HEK293 (cell line): ENCODE results near the gene CDS1.

Experiments
- CTCF ChIA-PET: fragments of 350-600 bp; formaldehyde crosslinking; extraction: SDS; loops from one replicate; lab custom pipeline; 2021; ENCODE audit warnings: antibody characterized with exemption; lab: Yijun Ruan, JAX
- POLR2A ChIA-PET: fragments of 300-600 bp; formaldehyde crosslinking; extraction: SDS; loops from one replicate; lab custom pipeline; 2020; ENCODE audit warnings: antibody characterized with exemption, inconsistent platforms; lab: Yijun Ruan, JAX
- H3K27ac ChIP-seq: fragments of 200-500 bp; sonication (Bioruptor generic); 2 replicates; pipeline ENCODE4 v1.5.1; 2014; ENCODE audit warnings: low read depth, low read length, control low read depth, inconsistent platforms; ENCODE audit errors: extremely low read depth
- H3K36me3 ChIP-seq, 2 experiments: fragments of 200-500 bp in 1 of 2; sonication (Bioruptor generic) in 1 of 2; 1 replicate in 1 of 2; 2 replicates in 1 of 2; pipeline ENCODE4 v1.5.1; 2014 to 2017; ENCODE audit warnings: inconsistent platforms in 2 of 2, low read length in 2 of 2; ENCODE audit not compliant: control insufficient read depth in 2 of 2, insufficient read depth in 1 of 2
- H3K4me1 ChIP-seq: fragments of 200-500 bp; sonication (Bioruptor generic); 2 replicates; pipeline ENCODE4 v1.5.1; 2014; ENCODE audit warnings: mild to moderate bottlenecking, low read length, inconsistent platforms; ENCODE audit not compliant: control insufficient read depth, insufficient read depth
- H3K4me3 ChIP-seq: 2 replicates; pipeline ENCODE4 v1.5.1; 2011; ENCODE audit warnings: low read depth, mild to moderate bottlenecking, control low read depth, low read length, moderate library complexity
- H3K9me3 ChIP-seq: fragments of 200-500 bp; sonication (Bioruptor generic); 2 replicates; pipeline ENCODE4 v1.5.1; 2014; ENCODE audit warnings: low read depth, low read length, inconsistent platforms; ENCODE audit not compliant: control insufficient read depth, insufficient read depth
- ATF2 ChIP-seq: fragments of 450-650 bp; formaldehyde crosslinking; IDR thresholded peaks from 2 replicates; pipeline ENCODE4 v1.5.1; 2016; ENCODE audit warnings: missing biosample characterization, missing genetic modification characterization, low read depth
- IKZF3 ChIP-seq: fragments of 450-650 bp; IDR thresholded peaks from 2 replicates; pipeline ENCODE4 v1.5.0; 2018; ENCODE audit warnings: missing biosample characterization, mild to moderate bottlenecking, missing genetic modification characterization, moderate library complexity
- PRDM1 ChIP-seq: fragments of 450-650 bp; formaldehyde crosslinking; IDR thresholded peaks from 2 replicates; pipeline ENCODE4; 2016; ENCODE audit warnings: missing biosample characterization, missing genetic modification characterization
- ZIC2 ChIP-seq: fragments of 450-650 bp; formaldehyde crosslinking; IDR thresholded peaks from 2 replicates; pipeline ENCODE4 v1.5.1; 2016; ENCODE audit warnings: missing biosample characterization, missing genetic modification characterization
- ZNF148 ChIP-seq: fragments of 450-650 bp; formaldehyde crosslinking; IDR thresholded peaks from 2 replicates; pipeline ENCODE4 v1.5.0; 2017; ENCODE audit warnings: missing biosample characterization, missing genetic modification characterization, borderline replicate concordance
- ZNF184 ChIP-seq: fragments of 450-650 bp; IDR thresholded peaks from 2 replicates; pipeline ENCODE4 v1.5.1; 2018; ENCODE audit warnings: missing biosample characterization, mild to moderate bottlenecking, missing genetic modification characterization
- ZNF19 ChIP-seq: fragments of 450-650 bp; formaldehyde crosslinking; IDR thresholded peaks from 2 replicates; pipeline ENCODE4; 2016; ENCODE audit warnings: missing biosample characterization, missing genetic modification characterization, low read depth
- ZNF266 ChIP-seq: fragments of 450-650 bp; formaldehyde crosslinking; IDR thresholded peaks from 2 replicates; pipeline ENCODE4 v1.5.1; 2016; ENCODE audit warnings: missing biosample characterization, missing genetic modification characterization, low read depth
- ZNF274 ChIP-seq, 2 experiments: fragments of 200-500 bp in 1 of 2; fragments of 450-650 bp in 1 of 2; sonication (Bioruptor generic) in 1 of 2; formaldehyde crosslinking in 1 of 2; IDR thresholded peaks; 2 replicates each; pipeline versions ENCODE4 v1.5.1 to v1.6.1; 2014 to 2016; ENCODE audit warnings: borderline replicate concordance in 1 of 2, inconsistent platforms in 1 of 2, low read length in 1 of 2, missing biosample characterization in 1 of 2, missing genetic modification characterization in 1 of 2
- ZNF292 ChIP-seq: fragments of 450-650 bp; formaldehyde crosslinking; IDR thresholded peaks from 2 replicates; pipeline ENCODE4 v1.5.1; 2016; ENCODE audit warnings: low read depth, missing biosample characterization, missing genetic modification characterization, borderline replicate concordance
- ZNF335 ChIP-seq: fragments of 450-650 bp; formaldehyde crosslinking; conservative IDR thresholded peaks from 2 replicates; pipeline ENCODE4 v1.5.1; 2016; ENCODE audit warnings: missing biosample characterization, missing genetic modification characterization
- ZNF341 ChIP-seq: fragments of 450-650 bp; formaldehyde crosslinking; IDR thresholded peaks from 2 replicates; pipeline ENCODE4; 2016; ENCODE audit warnings: low read depth, missing biosample characterization, missing genetic modification characterization
- ZNF354C ChIP-seq: fragments of 450-650 bp; formaldehyde crosslinking; IDR thresholded peaks from 2 replicates; pipeline ENCODE4 v1.5.1; 2016; ENCODE audit warnings: missing biosample characterization, missing genetic modification characterization, low read depth, borderline replicate concordance
- ZNF366 ChIP-seq: fragments of 450-650 bp; formaldehyde crosslinking; conservative IDR thresholded peaks from 2 replicates; pipeline ENCODE4 v1.5.1; 2016; ENCODE audit warnings: missing biosample characterization, missing genetic modification characterization
- ZNF394 ChIP-seq: fragments of 450-650 bp; formaldehyde crosslinking; IDR thresholded peaks from 2 replicates; pipeline ENCODE4 v1.5.1; 2016; ENCODE audit warnings: missing biosample characterization, missing genetic modification characterization, mild to moderate bottlenecking, moderate library complexity, borderline replicate concordance
- ZNF404 ChIP-seq: fragments of 450-650 bp; formaldehyde crosslinking; IDR thresholded peaks from 2 replicates; pipeline ENCODE4 v1.5.1; 2017; ENCODE audit warnings: missing biosample characterization, missing genetic modification characterization
- ZNF433 ChIP-seq: fragments of 450-650 bp; formaldehyde crosslinking; IDR thresholded peaks from 2 replicates; pipeline ENCODE4 v1.5.1; 2016; ENCODE audit warnings: missing biosample characterization, missing genetic modification characterization, low read depth
- ZNF513 ChIP-seq: fragments of 450-650 bp; IDR thresholded peaks from 2 replicates; pipeline ENCODE4 v1.5.1; 2018; ENCODE audit warnings: missing biosample characterization, missing genetic modification characterization
- ZNF514 ChIP-seq: fragments of 450-650 bp; formaldehyde crosslinking; IDR thresholded peaks from 2 replicates; pipeline ENCODE4 v1.5.1; 2016; ENCODE audit warnings: missing biosample characterization, missing genetic modification characterization
- ZNF529 ChIP-seq: fragments of 450-650 bp; formaldehyde crosslinking; IDR thresholded peaks from 2 replicates; pipeline ENCODE4 v1.5.1; 2017; ENCODE audit warnings: missing genetic modification characterization, missing biosample characterization; ENCODE audit not compliant: insufficient replicate concordance
- ZNF544 ChIP-seq: fragments of 450-650 bp; formaldehyde crosslinking; IDR thresholded peaks from 2 replicates; pipeline ENCODE4 v1.5.0; 2017; ENCODE audit warnings: missing biosample characterization, missing genetic modification characterization
- ZNF561 ChIP-seq: fragments of 450-650 bp; IDR thresholded peaks from 2 replicates; pipeline ENCODE4 v1.5.1; 2018; ENCODE audit warnings: missing biosample characterization, missing genetic modification characterization, borderline replicate concordance
- ZNF596 ChIP-seq: fragments of 450-650 bp; IDR thresholded peaks from 2 replicates; pipeline ENCODE4 v1.5.0; 2018; ENCODE audit warnings: missing biosample characterization, mild to moderate bottlenecking, missing genetic modification characterization, moderate library complexity
- ZNF626 ChIP-seq: fragments of 450-650 bp; sonication (Bioruptor Pico); formaldehyde crosslinking; IDR thresholded peaks from 2 replicates; pipeline ENCODE4 v1.5.1; 2018; ENCODE audit warnings: missing biosample characterization, missing genetic modification characterization, inconsistent platforms
- ZNF76 ChIP-seq: fragments of 450-650 bp; formaldehyde crosslinking; IDR thresholded peaks from 2 replicates; pipeline ENCODE4; 2016; ENCODE audit warnings: low read depth, missing biosample characterization, missing genetic modification characterization, borderline replicate concordance

CDS1 gene

GRCh38 chr4:84573385-84574068, 9.4 kb upstream of the CDS1 start:
- no peaks in the 10 kb centered on the region for H3K36me3 ChIP-seq
- H3K4me3 ChIP-seq, result no peak overlapping the region
- H3K4me1 ChIP-seq, result no peaks in the 10 kb centered on the region
- H3K27ac ChIP-seq, result no peak overlapping the region
- no peaks in the 10 kb centered on the region for H3K9me3 ChIP-seq
- TF ChIP-seq ZNF19 (tag by site-specific recombination) (no peak), ZNF266 (tag by site-specific recombination) (no peak), ZNF561 (tag by site-specific recombination) (no peak), ZIC2 (tag by site-specific recombination) (no peak), ZNF433 (no peak), ZNF529 (no peak), ZNF514 (tag by site-specific recombination) (no peak), ZNF626 (tag by site-specific recombination) (no peak), ZNF366 (tag by site-specific recombination) (no peak), ZNF292 (tag by site-specific recombination) (no peak), ZNF274 (IDR thresholded peaks at IDR 0.05; ENCODE audit: low read length) (no peak), ZNF274 (tag by site-specific recombination; IDR thresholded peaks at IDR 0.05; ENCODE audit: borderline replicate concordance) (no peak), PRDM1 (tag by site-specific recombination) (no peak)
- TF ChIP-seq, all 188 proteins: peak for 0
- POLR2A ChIA-PET, result interaction anchor here (1.3 kb wide), 1 partner anchor 11 kb away, joined by 3 read pairs; no protein-coding TSS in a partner anchor
- CTCF ChIA-PET, result interaction anchor here (0.7 kb wide), 2 partner anchors 124 to 689 kb away, joined by 3 read pairs; no protein-coding TSS in a partner anchor

GRCh38 chr4:84574069-84574720, 8.7 kb upstream of the CDS1 start:
- H3K4me1 ChIP-seq, result no peaks in the 10 kb centered on the region
- CTCF ChIA-PET, result interaction anchor here (0.6 to 0.7 kb wide), 2 partner anchors 46 to 690 kb away, joined by 3 to 4 read pairs; no protein-coding TSS in a partner anchor
- H3K36me3 ChIP-seq, result no peaks in the 10 kb centered on the region
- H3K4me3 ChIP-seq, result no peak overlapping the region
- TF ChIP-seq ZNF335 (tag by site-specific recombination), result no peak
- no peak for TF ChIP-seq ZNF341 (tag by site-specific recombination)
- no peak for TF ChIP-seq ZNF184 (tag by site-specific recombination)
- no peak for TF ChIP-seq ZNF513 (tag by site-specific recombination)
- no peak for TF ChIP-seq ZNF596 (tag by site-specific recombination)
- no peak for TF ChIP-seq ZNF76 (tag by site-specific recombination)
- TF ChIP-seq ZNF394 (tag by site-specific recombination), result no peak
- TF ChIP-seq ZNF529, result no peak
- no peak for TF ChIP-seq ZNF354C (tag by site-specific recombination)
- TF ChIP-seq ZNF544 (tag by site-specific recombination), result no peak
- TF ChIP-seq ZNF404 (tag by site-specific recombination), result no peak
- no peak for TF ChIP-seq ZNF148 (tag by site-specific recombination)
- TF ChIP-seq ZNF19 (tag by site-specific recombination), result no peak
- no peak for TF ChIP-seq ATF2 (tag by site-specific recombination)
- no peak for TF ChIP-seq IKZF3 (tag by site-specific recombination)
- TF ChIP-seq, all 188 proteins: peak for 0
- H3K9me3 ChIP-seq, result no peaks in the 10 kb centered on the region
- POLR2A ChIA-PET, result no interaction called here
- no peak overlapping the region for H3K27ac ChIP-seq
